Activated B cell treated with CpG ODN at 0.5 μM for 24 hours (primary cell): ENCODE data around the gene INSYN2B. TPM values are rescaled to one million over a fixed set of nuclear protein-coding genes. Genes with fewer than 3 reads are reported as not detected.

Source experiments
- ATAC-seq: fragments of 200-7000 bp; cut with Tn5 transposase; one replicate; pipeline ENCODE4 v1.10.0; 2021; ENCODE audit warnings: low read depth, mild to moderate bottlenecking, moderate library complexity
- CTCF ChIA-PET: fragments of 350-600 bp; sonication (Branson Sonifier 250); formaldehyde crosslinking; loops from one replicate; lab custom pipeline; 2021; ENCODE audit warnings: antibody characterized with exemption; lab: Charles Lee
- POLR2A ChIA-PET: fragments of 350-600 bp; sonication (Branson Sonifier 250); formaldehyde crosslinking; loops from one replicate; lab custom pipeline; 2021; ENCODE audit warnings: antibody characterized with exemption; lab: Charles Lee
- DNase-seq: peaks from one replicate; pipeline ENCODE4 v3.0.0; 2022
- H3K27ac Mint-ChIP-seq: one replicate; pipeline ENCODE4 v1.8.0; 2020; ENCODE audit warnings: mixed read lengths
- H3K27me3 Mint-ChIP-seq: one replicate; pipeline ENCODE4 v1.8.0; 2021; ENCODE audit warnings: mixed read lengths
- H3K36me3 Mint-ChIP-seq: one replicate; pipeline ENCODE4 v1.8.0; 2021; ENCODE audit warnings: low read depth, mixed read lengths
- H3K4me1 Mint-ChIP-seq: one replicate; pipeline ENCODE4 v1.8.0; 2021; ENCODE audit warnings: mixed read lengths
- H3K4me3 Mint-ChIP-seq: one replicate; pipeline ENCODE4 v1.8.0; 2020; ENCODE audit warnings: mild to moderate bottlenecking, mixed read lengths
- H3K9me3 Mint-ChIP-seq: one replicate; pipeline ENCODE4 v1.8.0; 2020; ENCODE audit warnings: mixed read lengths
- intact Hi-C: fragments of 100-400 bp; cut with micrococcal nuclease; formaldehyde crosslinking; loops from one replicate; pipeline ENCODE4 v1.15.1; 2024
- total RNA-seq: library from RNA; stranded (reverse); gene quantifications from 2 replicates; pipeline ENCODE4 v1.2.3, GENCODE V29; 2022
- TF ChIP-seq, protein P1 (sequence below): fragments of 200-600 bp; IDR thresholded peaks from one replicate; pipeline ENCODE4 v1.8.0; 2022; ENCODE audit warnings: antibody characterized with exemption, mild to moderate bottlenecking

Gene INSYN2B
- total RNA-seq, 1 donor from 2014 or later, result not detected

DNA sequence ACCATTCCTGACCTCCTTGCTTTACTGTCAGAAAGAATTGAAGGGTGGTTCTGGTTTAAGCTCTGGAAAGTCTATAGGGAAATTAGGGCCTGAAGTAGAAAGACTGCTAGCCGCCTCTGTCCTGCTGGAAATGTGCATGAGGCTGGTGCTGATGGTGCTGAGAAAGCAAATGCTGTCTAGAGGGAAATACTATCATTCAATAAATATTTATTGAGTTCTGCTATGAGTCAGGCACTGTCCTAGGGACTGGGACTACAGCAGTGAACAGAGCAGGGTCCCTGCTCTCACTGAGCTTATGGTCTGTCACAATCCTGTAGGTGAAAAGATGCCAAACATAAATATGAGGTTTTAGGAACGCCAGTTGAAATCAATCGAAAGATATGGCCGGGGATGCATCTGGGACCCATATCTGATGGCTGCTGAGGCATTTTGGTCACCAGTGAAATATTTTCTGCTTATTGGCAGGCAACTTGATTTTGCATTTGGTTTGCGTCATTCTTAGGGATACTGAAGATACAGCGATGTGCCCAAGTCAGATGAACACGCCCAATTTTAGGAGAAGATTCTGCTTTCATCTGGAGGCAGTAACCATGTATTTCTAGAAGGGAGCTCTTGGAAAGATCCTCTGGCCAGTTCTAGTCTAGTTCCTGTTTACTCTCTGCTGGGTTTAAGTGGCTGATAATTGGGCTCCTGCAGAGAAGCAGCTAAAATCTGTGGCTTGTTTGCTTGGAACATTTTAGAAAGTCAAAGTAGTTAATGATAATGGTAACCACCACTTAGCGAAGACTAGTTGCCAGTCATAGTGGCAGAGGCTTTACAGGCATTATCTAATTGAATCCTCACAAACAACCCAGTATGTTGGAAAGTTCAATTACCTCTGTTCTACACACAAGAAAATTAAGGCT is 73.3 kb downstream of the INSYN2B start:
- Mint-ChIP-seq H3K4me1 (peaks cover under 1% of the 10 kb centered on the region), H3K4me3 (no peak overlapping the region), H3K27ac (no peak overlapping the region), H3K27me3 (no peaks in the 10 kb centered on the region), H3K36me3 (peaks cover 40% of the 10 kb centered on the region), H3K9me3 (no peaks in the 10 kb centered on the region)
- DNase-seq (no peak), ATAC-seq (no peak)
- TF ChIP-seq, protein P1, sequence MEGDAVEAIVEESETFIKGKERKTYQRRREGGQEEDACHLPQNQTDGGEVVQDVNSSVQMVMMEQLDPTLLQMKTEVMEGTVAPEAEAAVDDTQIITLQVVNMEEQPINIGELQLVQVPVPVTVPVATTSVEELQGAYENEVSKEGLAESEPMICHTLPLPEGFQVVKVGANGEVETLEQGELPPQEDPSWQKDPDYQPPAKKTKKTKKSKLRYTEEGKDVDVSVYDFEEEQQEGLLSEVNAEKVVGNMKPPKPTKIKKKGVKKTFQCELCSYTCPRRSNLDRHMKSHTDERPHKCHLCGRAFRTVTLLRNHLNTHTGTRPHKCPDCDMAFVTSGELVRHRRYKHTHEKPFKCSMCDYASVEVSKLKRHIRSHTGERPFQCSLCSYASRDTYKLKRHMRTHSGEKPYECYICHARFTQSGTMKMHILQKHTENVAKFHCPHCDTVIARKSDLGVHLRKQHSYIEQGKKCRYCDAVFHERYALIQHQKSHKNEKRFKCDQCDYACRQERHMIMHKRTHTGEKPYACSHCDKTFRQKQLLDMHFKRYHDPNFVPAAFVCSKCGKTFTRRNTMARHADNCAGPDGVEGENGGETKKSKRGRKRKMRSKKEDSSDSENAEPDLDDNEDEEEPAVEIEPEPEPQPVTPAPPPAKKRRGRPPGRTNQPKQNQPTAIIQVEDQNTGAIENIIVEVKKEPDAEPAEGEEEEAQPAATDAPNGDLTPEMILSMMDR, result no peak
- POLR2A ChIA-PET, result no interaction called here
- intact Hi-C loops, result loop anchor here (1.0 kb wide), 1 partner anchor 14 kb away; no protein-coding TSS in a partner anchor
- CTCF ChIA-PET, result no interaction called here

GRCh38 chr5:169905017-169905416 is 75.3 kb downstream of the INSYN2B start:
- no peak overlapping the region for H3K4me3 Mint-ChIP-seq
- DNase-seq (no peak), ATAC-seq (no peak)
- H3K27me3 Mint-ChIP-seq, result no peaks in the 10 kb centered on the region
- H3K27ac Mint-ChIP-seq, result no peak overlapping the region
- H3K9me3 Mint-ChIP-seq, result no peaks in the 10 kb centered on the region
- TF ChIP-seq, protein P1, result no peak
- H3K36me3 Mint-ChIP-seq, result peaks cover 46% of the 10 kb centered on the region
- H3K4me1 Mint-ChIP-seq, result peaks cover 3% of the 10 kb centered on the region
- ChIA-PET POLR2A (interaction anchor here (0.6 kb wide), 1 partner anchor 203 kb away, joined by 4 read pairs; no protein-coding TSS in a partner anchor), CTCF (no interaction called here)
- intact Hi-C loops, result no loop called here

GRCh38 chr5:169904508-169904907 is 75.8 kb downstream of the INSYN2B start:
- CTCF ChIA-PET, result no interaction called here
- POLR2A ChIA-PET, result no interaction called here
- no peak for ATAC-seq
- Mint-ChIP-seq H3K27ac (no peak overlapping the region), H3K4me1 (peaks cover 3% of the 10 kb centered on the region), H3K4me3 (no peak overlapping the region), H3K9me3 (no peaks in the 10 kb centered on the region), H3K27me3 (no peaks in the 10 kb centered on the region), H3K36me3 (peaks cover 44% of the 10 kb centered on the region)
- TF ChIP-seq, protein P1, result no peak
- no peak for DNase-seq
- intact Hi-C loops, result no loop called here

GRCh38 chr5:169904059-169904458 is 76.2 kb downstream of the INSYN2B start:
- intact Hi-C loops, result no loop called here
- Mint-ChIP-seq H3K27ac (no peak overlapping the region), H3K4me3 (no peak overlapping the region), H3K9me3 (no peaks in the 10 kb centered on the region), H3K4me1 (peaks cover 3% of the 10 kb centered on the region), H3K36me3 (peaks cover 46% of the 10 kb centered on the region), H3K27me3 (no peaks in the 10 kb centered on the region)
- POLR2A ChIA-PET, result no interaction called here
- CTCF ChIA-PET, result no interaction called here
- ATAC-seq, result no peak
- no peak for DNase-seq
- TF ChIP-seq, protein P1, result no peak

GRCh38 chr5:169901896-169902295 is 78.4 kb downstream of the INSYN2B start:
- TF ChIP-seq, protein P1, result no peak
- ATAC-seq, result no peak
- H3K4me3 Mint-ChIP-seq, result no peak overlapping the region
- H3K36me3 Mint-ChIP-seq, result peaks cover 55% of the 10 kb centered on the region
- H3K27me3 Mint-ChIP-seq, result no peaks in the 10 kb centered on the region
- peaks cover 3% of the 10 kb centered on the region for H3K4me1 Mint-ChIP-seq
- no peak for DNase-seq
- POLR2A ChIA-PET, result no interaction called here
- CTCF ChIA-PET, result no interaction called here
- intact Hi-C loops, result no loop called here
- no peaks in the 10 kb centered on the region for H3K9me3 Mint-ChIP-seq
- H3K27ac Mint-ChIP-seq, result no peak overlapping the region
